GM19438 (cell line): ENCODE results near the gene PPIP5K1.
"Not testable (repeated sequence)": the region's sequence is repeated elsewhere in the genome, so short reads cannot be mapped to it uniquely, and the experiment has no call there.

Experiments used
- ATAC-seq: cut with Tn5 transposase; IDR thresholded peaks from one replicate; pipeline ENCODE4 v1.9.1; 2021; ENCODE audit warnings: low read depth; ENCODE audit not compliant: unreplicated experiment

PPIP5K1 gene

DNA sequence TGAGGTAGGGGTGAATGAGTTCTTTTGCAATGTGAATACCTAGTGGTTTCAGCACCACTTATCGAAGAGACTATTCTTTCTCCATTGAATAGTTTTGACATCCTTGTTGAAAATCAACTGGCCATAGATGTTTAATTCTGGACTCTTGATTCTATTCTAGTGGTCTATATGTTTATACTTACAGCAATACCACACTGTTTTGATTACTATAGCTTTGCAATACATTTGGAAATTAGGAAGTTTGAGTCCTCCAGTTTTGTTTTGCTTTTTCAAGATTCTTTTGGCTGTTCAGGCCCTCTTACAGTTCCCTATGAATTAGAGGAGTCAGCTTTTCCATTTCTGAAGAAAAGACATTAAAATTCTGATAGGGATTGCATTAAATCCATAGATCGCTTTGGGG, 42.5 kb downstream of the PPIP5K1 start:
- ATAC-seq = no peak

- ATAC-seq = no peak
Measured at GRCh38 chr15:43545426-43545825, 44.6 kb downstream of the PPIP5K1 start.

- no peak for ATAC-seq
Measured at GRCh38 chr15:43544266-43544665, 45.7 kb downstream of the PPIP5K1 start.

DNA sequence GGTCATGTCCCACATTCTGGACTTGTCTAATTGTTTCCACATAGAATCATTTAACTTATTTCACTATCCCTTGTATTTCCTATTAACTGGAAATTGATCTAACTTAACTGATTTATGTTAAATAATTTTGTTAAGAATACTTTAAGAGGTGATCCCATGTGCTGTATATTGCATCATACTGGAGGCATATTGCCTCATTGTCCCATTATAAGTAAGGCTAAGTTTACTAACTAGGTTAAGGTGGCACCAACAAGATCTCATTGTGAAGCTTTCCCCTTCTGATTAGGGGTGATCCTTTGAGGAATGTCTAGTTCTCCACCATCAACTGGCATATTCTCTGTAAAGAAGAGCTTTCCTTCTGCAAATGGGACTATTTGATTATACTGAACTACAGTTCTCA, 48.2 kb downstream of the PPIP5K1 start:
- no peak for ATAC-seq

- ATAC-seq = no peak
Measured at GRCh38 chr15:43538091-43538490, 51.9 kb downstream of the PPIP5K1 start.

DNA sequence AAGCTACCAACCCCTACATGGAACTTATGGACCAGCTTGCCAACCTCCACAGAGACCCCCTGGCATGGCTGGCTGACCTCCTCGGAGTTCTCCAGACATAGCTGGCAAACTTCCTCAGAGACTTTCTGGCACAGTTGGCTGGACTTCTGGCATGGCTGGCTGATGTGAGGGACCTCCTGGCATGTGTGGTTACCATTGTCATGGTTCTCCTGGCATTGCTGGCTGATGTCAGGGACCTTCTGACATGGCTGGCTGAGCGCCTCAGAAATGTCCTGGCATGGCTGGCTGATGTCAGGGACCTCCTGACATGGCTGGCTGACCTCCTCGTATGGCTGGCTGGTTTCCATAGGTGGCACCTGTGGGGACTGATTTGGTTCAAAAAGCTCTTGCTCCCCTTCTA, 55.1 kb downstream of the PPIP5K1 start:
- ATAC-seq = no peak

GRCh38 chr15:43532826-43533225, 57.2 kb downstream of the PPIP5K1 start:
- not testable (repeated sequence) for ATAC-seq

DNA sequence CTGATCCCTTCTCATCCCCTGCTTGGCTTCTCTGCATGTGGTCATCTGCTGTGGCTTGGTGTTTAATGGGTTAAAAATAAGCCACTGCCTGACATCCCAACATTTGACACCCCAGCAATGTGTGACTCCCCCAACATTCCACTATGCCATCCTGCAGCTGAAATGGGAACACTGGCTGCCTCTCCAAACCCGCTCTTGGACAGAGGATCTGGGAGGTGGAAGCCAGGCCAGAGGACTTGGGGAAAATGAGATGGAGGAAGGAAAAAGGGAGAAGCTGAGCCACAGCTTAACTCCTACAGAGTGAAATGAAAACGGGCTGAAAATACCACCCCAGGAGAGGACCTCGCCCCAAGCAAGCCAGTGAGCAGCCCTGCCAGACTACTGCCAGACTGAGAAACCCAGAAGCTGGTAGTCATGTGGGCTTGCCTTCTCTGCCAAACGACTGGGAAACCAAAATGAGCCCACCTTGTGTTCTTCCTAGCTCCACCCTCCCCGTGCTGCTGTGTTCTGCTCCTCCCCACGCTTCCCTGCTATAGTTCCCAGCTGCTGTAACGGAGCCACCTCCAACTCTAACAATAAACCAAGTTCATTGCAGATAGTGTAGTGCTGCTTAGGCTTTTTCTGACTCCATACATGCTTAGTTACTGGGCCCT, 58.9 kb downstream of the PPIP5K1 start:
- no peak for ATAC-seq

DNA sequence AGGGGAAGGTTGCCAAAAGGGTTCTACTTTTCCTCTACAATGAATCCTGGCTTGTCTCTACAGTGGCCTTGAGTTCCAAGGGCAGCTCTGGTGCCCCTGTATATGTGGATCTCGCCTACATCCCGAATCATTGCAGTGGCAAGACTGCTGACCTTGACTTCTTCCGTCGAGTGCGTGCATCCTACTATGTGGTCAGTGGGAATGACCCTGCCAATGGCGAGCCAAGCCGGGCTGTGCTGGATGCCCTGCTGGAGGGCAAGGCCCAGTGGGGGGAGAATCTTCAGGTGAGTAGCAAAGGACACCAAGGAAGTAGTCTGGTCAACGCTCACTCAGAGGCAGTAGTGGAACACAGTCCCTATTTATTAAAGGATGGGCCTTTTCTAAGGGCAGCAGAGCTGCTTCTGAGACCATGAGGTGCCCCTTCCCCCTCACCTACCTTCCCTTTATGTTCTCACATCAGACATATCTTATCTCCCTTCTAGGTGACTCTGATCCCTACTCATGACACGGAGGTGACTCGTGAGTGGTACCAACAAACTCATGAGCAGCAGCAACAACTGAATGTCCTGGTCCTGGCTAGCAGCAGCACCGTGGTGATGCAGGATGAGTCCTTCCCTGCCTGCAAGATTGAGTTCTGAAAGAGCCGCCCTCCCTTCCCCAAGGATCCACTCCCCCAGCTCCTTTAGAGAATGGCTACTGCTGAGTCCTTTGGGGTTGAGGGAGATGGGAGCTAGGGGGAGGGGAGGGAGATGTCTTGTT, 60.2 kb downstream of the PPIP5K1 start:
- no peak for ATAC-seq

DNA sequence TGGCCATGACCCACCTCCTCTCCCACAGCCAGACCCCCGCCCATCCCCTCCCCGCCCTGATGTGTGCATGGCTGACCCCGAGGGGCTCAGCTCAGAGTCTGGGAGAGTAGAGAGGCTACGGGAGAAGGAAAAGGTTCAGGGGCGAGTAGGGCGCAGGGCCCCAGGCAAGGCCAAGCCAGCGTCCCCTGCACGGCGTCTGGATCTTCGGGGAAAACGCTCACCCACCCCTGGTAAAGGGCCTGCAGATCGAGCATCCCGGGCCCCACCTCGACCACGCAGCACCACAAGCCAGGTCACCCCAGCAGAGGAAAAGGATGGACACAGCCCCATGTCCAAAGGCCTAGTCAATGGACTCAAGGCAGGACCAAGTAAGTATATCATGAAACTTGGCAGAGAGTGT, 60.9 kb downstream of the PPIP5K1 start:
- no peak for ATAC-seq

GRCh38 chr15:43528542-43529007, 61.4 kb downstream of the PPIP5K1 start:
- ATAC-seq = no peak

DNA sequence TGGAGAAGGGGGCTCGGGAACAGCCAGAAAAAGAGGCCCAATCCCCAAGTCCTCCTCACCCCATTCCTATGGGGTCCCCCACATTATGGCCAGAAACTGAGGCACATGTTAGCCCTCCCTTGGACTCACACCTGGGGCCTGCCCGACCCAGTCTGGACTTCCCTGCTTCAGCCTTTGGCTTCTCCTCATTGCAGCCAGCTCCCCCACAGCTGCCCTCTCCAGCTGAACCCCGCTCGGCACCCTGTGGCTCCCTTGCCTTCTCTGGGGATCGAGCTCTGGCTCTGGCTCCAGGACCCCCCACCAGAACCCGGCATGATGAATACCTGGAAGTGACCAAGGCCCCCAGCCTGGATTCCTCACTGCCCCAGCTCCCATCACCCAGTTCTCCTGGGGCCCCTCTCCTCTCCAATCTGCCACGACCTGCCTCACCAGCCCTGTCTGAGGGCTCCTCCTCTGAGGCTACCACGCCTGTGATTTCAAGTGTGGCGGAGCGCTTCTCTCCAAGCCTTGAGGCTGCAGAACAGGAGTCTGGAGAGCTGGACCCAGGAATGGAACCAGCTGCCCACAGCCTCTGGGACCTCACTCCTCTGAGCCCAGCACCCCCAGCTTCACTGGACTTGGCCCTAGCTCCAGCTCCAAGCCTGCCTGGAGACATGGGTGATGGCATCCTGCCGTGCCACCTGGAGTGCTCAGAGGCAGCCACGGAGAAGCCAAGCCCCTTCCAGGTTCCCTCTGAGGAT, 62.0 kb downstream of the PPIP5K1 start:
- ATAC-seq = no peak

DNA sequence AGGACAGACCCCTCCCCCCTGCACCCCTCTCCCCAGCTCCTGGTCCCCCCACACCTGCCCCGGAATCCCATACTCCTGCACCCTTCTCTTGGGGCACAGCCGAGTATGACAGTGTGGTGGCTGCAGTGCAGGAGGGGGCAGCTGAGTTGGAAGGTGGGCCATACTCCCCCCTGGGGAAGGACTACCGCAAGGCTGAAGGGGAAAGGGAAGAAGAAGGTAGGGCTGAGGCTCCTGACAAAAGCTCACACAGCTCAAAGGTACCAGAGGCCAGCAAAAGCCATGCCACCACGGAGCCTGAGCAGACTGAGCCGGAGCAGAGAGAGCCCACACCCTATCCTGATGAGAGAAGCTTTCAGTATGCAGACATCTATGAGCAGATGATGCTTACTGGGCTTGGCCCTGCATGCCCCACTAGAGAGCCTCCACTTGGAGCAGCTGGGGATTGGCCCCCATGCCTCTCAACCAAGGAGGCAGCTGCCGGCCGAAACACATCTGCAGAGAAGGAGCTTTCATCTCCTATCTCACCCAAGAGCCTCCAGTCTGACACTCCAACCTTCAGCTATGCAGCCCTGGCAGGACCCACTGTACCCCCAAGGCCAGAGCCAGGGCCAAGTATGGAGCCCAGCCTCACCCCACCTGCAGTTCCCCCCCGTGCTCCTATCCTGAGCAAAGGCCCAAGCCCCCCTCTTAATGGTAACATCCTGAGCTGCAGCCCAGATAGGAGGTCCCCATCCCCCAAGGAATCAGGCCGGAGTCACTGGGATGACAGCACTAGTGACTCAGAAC, 62.8 kb downstream of the PPIP5K1 start:
- no peak for ATAC-seq

DNA sequence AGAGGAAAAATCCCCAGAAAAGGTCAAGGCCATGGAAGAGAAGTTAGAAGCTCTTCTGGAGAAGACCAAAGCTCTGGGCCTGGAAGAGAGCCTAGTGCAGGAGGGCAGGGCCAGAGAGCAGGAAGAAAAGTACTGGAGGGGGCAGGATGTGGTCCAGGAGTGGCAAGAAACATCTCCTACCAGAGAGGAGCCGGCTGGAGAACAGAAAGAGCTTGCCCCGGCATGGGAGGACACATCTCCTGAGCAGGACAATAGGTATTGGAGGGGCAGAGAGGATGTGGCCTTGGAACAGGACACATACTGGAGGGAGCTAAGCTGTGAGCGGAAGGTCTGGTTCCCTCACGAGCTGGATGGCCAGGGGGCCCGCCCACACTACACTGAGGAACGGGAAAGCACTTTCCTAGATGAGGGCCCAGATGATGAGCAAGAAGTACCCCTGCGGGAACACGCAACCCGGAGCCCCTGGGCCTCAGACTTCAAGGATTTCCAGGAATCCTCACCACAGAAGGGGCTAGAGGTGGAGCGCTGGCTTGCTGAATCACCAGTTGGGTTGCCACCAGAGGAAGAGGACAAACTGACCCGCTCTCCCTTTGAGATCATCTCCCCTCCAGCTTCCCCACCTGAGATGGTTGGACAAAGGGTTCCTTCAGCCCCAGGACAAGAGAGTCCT, 63.6 kb downstream of the PPIP5K1 start:
- ATAC-seq = no peak

GRCh38 chr15:43525131-43525530, 64.9 kb downstream of the PPIP5K1 start:
- no peak for ATAC-seq

DNA sequence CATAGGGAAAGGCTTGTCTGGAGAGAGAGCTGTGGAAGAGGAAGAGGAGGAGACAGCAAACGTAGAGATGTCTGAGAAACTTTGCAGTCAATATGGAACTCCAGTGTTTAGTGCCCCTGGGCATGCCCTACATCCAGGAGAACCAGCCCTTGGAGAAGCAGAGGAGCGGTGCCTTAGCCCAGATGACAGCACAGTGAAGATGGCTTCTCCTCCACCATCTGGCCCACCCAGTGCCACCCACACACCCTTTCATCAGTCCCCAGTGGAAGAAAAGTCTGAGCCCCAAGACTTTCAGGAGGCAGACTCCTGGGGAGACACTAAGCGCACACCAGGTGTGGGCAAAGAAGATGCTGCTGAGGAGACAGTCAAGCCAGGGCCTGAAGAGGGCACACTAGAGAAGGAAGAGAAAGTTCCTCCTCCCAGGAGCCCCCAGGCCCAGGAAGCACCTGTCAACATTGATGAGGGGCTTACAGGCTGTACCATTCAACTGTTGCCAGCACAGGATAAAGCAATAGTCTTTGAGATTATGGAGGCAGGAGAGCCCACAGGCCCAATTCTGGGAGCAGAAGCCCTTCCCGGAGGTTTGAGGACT, 65.7 kb downstream of the PPIP5K1 start:
- no peak for ATAC-seq

DNA sequence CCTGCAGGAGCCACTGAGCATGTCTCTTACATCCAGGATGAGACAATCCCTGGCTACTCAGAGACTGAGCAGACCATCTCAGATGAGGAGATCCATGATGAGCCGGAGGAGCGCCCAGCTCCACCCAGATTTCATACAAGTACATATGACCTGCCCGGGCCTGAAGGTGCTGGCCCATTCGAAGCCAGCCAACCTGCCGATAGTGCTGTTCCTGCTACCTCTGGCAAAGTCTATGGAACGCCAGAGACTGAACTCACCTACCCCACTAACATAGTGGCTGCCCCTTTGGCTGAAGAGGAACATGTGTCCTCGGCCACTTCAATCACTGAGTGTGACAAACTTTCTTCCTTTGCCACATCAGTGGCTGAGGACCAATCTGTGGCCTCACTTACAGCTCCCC, 66.4 kb downstream of the PPIP5K1 start:
- ATAC-seq = no peak

DNA sequence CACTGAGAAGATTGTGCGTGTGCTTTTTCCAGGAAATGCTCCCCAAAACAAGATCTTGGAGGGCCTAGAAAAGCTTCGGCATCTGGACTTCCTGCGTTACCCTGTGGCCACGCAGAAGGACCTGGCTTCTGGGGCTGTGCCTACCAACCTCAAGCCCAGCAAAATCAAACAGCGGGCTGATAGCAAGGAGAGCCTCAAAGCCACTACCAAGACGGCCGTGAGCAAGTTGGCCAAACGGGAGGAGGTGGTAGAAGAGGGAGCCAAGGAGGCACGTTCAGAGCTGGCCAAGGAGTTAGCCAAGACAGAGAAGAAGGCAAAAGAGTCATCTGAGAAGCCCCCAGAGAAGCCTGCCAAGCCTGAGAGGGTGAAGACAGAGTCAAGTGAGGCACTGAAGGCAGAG, 67.8 kb downstream of the PPIP5K1 start:
- ATAC-seq = no peak

DNA sequence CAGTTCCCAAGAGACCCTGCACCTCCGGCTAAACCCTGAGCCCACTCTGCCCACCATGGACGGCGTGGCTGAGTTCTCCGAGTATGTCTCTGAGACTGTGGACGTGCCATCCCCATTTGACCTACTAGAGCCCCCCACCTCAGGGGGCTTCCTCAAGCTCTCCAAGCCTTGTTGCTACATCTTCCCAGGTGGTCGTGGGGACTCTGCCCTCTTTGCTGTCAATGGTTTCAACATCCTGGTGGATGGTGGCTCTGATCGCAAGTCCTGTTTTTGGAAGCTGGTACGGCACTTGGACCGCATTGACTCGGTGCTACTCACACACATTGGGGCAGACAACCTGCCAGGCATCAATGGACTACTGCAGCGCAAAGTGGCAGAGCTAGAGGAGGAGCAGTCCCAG, 68.6 kb downstream of the PPIP5K1 start:
- ATAC-seq = no peak

- no peak for ATAC-seq
Measured at GRCh38 chr15:43520138-43520537, 69.9 kb downstream of the PPIP5K1 start.
